Gastrocnemius medialis (tissue), 4 donors: ENCODE measurements around the gene AGAP1.

Source experiments
- POLR2A ChIP-seq, 2 donors: fragments of 450-650 bp; IDR thresholded peaks; one replicate each; pipeline ENCODE4 v1.6.1; 2017; ENCODE audit warnings: antibody characterized with exemption in 2 of 2, mild to moderate bottlenecking in 2 of 2, moderate library complexity in 2 of 2
- TF ChIP-seq, protein P1 (sequence below), 5 experiments: fragments of 450-650 bp in 3 of 5; fragments of 200-600 bp in 2 of 5; sonication (generic) in 2 of 5; IDR thresholded peaks in 4 of 5; conservative IDR thresholded peaks in 1 of 5; 1 replicate in 4 of 5; 2 replicates in 1 of 5; pipeline ENCODE4 v1.5.1; 2016 to 2019; ENCODE audit warnings: antibody characterized with exemption in 5 of 5, mild to moderate bottlenecking in 3 of 5, moderate library complexity in 3 of 5

DNA sequence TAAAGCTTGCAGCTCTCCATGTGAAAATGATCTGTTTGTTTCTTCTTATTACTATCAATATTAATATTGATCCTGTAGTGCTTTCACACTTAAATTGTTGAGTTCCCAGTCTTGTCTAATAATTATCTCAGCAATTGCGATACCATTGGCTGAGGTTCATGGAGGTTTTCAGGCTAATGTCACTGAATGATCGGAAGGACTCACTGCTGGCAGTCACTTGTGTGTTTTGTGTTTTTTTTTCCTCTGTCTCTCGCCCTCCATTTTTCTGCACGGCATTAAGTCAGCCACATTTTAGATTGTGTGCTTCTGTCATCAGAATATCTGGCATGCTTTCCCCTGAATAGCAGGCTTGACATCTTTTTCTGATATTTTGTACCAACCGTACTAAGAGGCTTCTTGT, 43.7 kb downstream of the AGAP1 start:
- TF ChIP-seq POLR2A (IDR thresholded peaks at IDR 0.05): no peak
- TF ChIP-seq, protein P1, sequence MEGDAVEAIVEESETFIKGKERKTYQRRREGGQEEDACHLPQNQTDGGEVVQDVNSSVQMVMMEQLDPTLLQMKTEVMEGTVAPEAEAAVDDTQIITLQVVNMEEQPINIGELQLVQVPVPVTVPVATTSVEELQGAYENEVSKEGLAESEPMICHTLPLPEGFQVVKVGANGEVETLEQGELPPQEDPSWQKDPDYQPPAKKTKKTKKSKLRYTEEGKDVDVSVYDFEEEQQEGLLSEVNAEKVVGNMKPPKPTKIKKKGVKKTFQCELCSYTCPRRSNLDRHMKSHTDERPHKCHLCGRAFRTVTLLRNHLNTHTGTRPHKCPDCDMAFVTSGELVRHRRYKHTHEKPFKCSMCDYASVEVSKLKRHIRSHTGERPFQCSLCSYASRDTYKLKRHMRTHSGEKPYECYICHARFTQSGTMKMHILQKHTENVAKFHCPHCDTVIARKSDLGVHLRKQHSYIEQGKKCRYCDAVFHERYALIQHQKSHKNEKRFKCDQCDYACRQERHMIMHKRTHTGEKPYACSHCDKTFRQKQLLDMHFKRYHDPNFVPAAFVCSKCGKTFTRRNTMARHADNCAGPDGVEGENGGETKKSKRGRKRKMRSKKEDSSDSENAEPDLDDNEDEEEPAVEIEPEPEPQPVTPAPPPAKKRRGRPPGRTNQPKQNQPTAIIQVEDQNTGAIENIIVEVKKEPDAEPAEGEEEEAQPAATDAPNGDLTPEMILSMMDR (IDR thresholded peaks at IDR 0.05 in 4 of 5, conservative IDR thresholded peaks at IDR 0.05 in 1 of 5): no peak
